GM06990 (cell line): ENCODE data around the gene TSPAN2.
A peak's percentile ranks its signal among the peaks of the same experiment; 100 is the strongest.

Source experiments
- DNase-seq: peaks from one replicate; pipeline ENCODE4 v3.0.0-alpha.2; 2011; ENCODE audit not compliant: insufficient read length; ENCODE audit errors: extremely low read depth
- H3K27me3 ChIP-seq: replicated peaks from 2 replicates; pipeline ENCODE4 v1.6.0; 2011; ENCODE audit warnings: low read length; ENCODE audit not compliant: control insufficient read depth, insufficient read depth
- H3K36me3 ChIP-seq: 2 replicates; pipeline ENCODE4 v1.5.1; 2011; ENCODE audit warnings: low read length; ENCODE audit not compliant: control insufficient read depth, insufficient read depth
- H3K4me3 ChIP-seq: replicated peaks from 2 replicates; pipeline ENCODE4 v1.5.1; 2011; ENCODE audit warnings: low read depth, mild to moderate bottlenecking, control low read depth, low read length
- CTCF ChIP-seq: IDR thresholded peaks from 2 replicates; pipeline ENCODE4 v1.5.1; 2011; ENCODE audit warnings: low read length, control low read depth, mild to moderate bottlenecking, inconsistent platforms; ENCODE audit not compliant: insufficient read depth, poor library complexity, severe bottlenecking

Gene TSPAN2

GRCh38 chr1:115113766-115114165 is 24.5 kb upstream of the TSPAN2 start:
- H3K36me3 ChIP-seq = no peaks in the 10 kb centered on the region
- no peak overlapping the region for H3K4me3 ChIP-seq
- no peak for DNase-seq
- no peak for TF ChIP-seq CTCF
- no peaks in the 10 kb centered on the region for H3K27me3 ChIP-seq

- peak; percentile 93 for TF ChIP-seq CTCF
- no peaks in the 10 kb centered on the region for H3K27me3 ChIP-seq
- H3K36me3 ChIP-seq = no peaks in the 10 kb centered on the region
- no peak overlapping the region for H3K4me3 ChIP-seq
- DNase-seq = no peak
Measured at GRCh38 chr1:115112496-115113375, 23.4 kb upstream of the TSPAN2 start.

GRCh38 chr1:115107516-115108260 is 18.4 kb upstream of the TSPAN2 start:
- Histone ChIP-seq H3K27me3 (no peaks in the 10 kb centered on the region), H3K36me3 (no peaks in the 10 kb centered on the region), H3K4me3 (no peak overlapping the region)
- DNase-seq = no peak
- TF ChIP-seq CTCF = no peak

GRCh38 chr1:115105831-115106230 is 16.5 kb upstream of the TSPAN2 start:
- no peak for DNase-seq
- no peaks in the 10 kb centered on the region for H3K27me3 ChIP-seq
- H3K4me3 ChIP-seq = no peak overlapping the region
- TF ChIP-seq CTCF = no peak
- no peaks in the 10 kb centered on the region for H3K36me3 ChIP-seq

GRCh38 chr1:115099693-115100050 is 10.4 kb upstream of the TSPAN2 start:
- Histone ChIP-seq H3K36me3 (no peaks in the 10 kb centered on the region), H3K27me3 (no peaks in the 10 kb centered on the region), H3K4me3 (peak overlapping the region; percentile 57)
- no peak for TF ChIP-seq CTCF
- DNase-seq = no peak
